GM21515 (cell line): ENCODE measurements around the gene IDH3A.

ENCODE experiments used
- ATAC-seq: cut with Tn5 transposase; IDR thresholded peaks from one replicate; pipeline ENCODE4 v1.9.1; 2021; ENCODE audit not compliant: unreplicated experiment

The IDH3A gene

DNA sequence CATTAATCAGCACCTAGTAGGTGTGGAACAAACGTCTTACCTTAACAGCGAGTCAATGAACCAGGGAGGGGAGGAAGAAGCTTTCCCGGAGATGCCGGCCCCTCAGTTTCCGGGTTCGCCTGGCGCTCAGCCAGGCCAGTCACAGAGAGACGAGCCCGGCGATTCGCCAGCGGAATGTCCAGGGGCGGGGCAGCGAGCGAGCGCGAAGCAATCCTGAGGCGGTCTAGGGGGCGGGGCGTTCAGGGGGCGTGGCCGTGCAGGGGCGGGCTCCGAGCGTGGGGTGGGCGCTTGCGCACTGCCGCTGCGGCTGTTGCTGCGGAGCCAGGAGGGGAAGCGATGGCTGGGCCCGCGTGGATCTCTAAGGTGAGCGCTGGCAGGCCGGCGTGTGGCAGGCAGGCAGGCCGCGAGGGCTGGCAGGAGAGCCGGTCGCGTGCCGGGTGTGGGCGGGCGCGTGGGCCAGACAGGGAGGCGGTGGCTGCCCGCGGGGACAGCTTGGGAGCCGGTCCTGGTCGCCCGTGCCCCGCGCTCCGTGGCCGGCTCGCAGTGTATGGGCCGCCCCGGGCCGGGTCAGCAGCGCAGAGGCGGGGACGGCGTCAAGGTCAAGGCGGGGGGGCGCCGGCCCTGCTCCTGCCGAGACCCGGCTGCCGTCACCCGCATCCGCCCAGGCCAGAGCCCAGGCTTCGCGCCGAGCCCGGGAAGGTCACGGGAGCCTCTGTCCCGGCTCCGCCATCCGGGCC lies at the start of gene IDH3A:
Gene IDH3A (plus strand): TSS at position 295 of the 737 bp plus-strand sequence. CDS start 42 bp downstream, at position 337.
- peak; percentile 77 for ATAC-seq

DNA sequence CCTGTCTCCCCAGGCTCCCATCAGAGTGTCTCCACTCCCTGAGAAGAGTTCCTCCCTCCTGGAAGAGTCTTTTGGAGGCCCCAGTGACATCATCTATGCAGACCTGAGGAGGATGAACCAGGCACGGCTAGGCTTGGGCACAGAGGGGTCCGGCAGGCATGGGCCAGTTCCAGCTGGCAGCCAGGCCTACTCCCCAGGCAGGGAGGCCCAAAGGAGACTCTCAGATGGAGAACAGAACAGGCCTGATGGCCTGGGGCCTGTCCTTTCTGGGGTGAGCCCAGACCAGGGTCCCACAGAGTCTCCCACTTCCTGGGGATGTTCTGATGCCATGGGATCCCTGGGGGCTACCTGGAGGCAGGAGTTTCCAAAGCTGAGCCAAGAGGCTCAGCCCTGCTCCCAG lies 48.3 kb upstream of the IDH3A start:
- no peak for ATAC-seq

DNA sequence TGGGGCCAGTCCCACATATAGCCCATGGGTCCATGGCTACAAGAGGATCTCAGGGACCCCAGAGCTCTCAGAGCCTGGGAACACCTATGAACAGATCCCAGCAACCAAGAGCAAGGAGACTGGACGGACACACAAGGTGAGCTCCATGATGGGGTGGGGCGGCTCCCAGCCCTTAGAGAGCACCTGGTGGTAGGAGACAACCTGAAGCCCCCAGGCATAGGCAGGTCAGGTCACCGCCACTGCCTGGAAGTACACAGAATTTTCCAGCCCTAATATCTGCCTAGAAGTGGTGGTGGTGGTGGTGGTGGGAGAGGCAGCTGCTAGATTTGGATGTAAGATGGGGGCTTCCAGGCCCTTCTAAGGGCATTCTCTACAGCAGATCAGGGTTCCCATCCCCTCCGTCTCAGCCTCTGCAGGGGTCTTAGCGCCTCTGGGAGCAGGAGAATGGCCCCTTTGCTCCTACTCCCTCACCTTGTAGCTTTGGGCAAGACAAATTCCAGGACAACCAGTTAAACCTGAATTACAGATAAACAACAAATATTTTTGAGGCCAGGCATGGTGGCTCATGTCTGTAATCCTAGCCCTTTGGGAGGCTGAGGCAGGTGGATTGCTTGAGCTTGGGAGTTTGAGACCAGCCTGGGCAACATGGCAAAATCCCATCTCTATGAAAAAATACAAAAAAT lies 47.6 kb upstream of the IDH3A start:
- no peak for ATAC-seq

DNA sequence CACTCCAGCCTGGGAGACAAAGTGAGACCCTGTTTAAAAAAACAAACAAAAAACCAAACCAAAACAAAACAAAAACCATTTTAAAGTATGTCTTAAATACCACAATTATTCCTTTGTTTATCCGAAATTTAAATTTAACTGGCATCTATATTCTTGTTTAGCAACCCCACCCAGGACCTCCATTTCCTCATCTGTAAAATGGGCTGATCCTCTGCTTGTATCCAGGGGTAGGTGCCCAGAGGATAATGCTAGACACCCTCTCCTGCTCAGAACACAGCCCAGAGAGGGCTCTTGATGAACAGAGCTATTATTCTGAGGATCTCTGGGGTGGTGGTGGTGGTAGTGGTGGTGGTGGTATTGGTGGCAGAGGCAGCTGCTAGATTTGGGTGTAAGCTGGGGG lies 47.0 kb upstream of the IDH3A start:
- no peak for ATAC-seq

DNA sequence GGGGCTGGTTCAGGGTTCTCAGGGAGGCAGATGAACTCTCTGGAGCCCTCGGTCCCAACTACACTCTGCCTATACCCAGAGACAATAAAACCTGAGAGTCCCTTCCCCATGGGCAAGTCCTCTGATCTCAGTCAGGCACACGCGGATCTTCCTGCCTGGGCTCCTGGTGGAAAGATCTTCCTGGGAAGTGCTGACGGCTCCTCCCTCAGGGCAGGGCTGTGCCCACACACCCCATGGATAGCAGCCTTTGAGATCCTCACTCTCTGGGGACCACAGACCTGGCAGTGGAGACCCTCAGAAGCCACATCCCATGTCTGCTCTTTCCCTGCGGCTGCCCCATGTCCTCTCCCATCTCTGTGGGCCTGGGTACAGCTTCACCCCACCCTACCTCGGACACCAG lies 46.4 kb upstream of the IDH3A start:
- no peak for ATAC-seq

DNA sequence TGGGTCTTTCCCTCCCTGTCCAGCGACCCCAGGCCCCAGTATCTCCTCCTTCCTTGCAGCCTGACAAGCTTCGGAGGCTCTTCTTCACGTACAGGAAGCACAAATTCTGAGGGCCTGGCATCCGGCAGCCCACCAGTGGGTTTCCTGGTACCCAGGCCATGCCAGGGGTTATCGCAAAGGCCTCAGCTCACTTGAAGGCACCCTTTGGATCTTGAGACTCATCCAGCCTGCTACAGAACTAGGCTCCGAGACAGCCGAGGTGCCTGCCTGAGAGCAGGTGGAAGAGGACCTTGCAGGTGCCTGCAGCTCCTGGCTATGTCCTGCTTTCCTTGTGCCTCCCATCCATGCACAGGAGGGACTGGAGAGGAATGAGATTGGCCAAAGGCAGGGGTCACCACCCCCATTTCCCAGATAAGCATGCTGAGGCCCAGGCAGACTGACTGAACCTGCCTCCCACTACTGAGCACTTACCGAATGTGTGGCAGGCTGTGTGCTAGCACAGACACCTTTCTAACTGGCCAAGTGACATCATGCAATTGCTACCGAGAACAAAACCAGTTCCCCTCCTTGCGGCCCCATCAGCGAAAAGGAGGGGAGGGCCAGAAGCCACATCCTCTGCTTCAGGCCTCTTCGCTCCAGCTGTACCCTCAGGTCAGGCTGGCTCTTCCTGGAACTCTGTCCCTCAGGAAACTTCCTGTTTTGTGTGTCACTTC lies 45.6 kb upstream of the IDH3A start:
- ATAC-seq = peak; percentile 75

DNA sequence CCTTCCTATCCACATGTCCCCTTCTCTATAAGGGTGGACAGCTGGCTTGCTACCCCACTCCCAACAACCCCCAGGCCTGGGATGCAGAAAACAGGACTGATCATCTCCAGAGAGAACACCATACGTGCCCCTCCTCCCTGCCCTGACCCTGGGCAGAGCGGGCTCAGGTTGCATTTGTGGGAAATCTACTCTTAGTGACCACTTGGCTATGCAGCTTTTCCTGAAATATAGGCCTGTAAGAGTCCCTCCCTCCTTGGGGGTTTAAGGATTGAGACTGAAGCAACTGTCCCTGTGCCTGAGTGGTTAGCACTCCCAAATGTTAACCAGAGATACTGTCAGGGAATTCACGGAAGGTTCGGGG lies 45.1 kb upstream of the IDH3A start:
- ATAC-seq = peak; percentile 14

DNA sequence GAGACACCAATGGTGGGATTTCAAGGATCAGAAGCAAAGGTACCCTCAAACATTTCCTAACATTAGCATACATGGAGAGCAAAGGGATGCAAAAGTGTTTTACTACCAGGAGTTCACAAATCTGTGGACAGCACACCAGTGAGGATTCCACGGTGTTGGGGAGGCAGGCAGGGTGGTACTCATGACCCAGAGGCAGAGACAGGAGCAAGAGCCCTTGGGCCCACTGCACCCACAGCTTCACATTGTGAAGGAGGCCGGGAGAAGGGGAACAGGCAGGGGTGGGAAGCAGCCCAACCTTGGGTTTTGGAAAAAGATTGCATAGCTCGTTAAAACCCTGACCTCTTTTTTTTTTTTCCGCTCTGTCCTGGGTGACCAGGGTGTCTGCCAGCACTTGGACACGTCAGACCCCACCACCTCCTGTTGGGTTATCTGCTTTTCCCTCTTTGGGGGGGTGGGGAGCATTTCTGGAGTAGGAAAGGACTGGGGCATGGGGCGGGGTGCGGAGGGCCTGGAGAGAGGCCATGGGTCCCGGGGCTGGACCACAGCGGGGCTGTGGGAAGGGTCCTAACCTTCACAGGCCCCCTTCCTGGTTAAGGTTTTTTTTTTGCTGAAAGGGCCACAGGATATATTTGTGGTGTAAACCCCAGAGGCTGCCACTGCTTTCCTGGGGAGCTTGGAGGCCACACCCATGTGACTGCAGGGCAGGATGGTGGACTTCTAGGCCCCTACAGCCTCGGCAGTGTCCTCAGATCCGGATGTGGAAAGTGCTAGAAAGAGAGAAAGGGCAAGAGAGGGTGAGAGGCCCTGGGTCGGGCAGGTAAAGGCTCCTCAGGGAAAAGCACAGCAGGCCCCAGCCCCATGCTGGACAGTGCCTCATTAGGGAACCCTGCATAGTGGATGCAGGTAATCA lies 44.3 kb upstream of the IDH3A start:
- no peak for ATAC-seq

DNA sequence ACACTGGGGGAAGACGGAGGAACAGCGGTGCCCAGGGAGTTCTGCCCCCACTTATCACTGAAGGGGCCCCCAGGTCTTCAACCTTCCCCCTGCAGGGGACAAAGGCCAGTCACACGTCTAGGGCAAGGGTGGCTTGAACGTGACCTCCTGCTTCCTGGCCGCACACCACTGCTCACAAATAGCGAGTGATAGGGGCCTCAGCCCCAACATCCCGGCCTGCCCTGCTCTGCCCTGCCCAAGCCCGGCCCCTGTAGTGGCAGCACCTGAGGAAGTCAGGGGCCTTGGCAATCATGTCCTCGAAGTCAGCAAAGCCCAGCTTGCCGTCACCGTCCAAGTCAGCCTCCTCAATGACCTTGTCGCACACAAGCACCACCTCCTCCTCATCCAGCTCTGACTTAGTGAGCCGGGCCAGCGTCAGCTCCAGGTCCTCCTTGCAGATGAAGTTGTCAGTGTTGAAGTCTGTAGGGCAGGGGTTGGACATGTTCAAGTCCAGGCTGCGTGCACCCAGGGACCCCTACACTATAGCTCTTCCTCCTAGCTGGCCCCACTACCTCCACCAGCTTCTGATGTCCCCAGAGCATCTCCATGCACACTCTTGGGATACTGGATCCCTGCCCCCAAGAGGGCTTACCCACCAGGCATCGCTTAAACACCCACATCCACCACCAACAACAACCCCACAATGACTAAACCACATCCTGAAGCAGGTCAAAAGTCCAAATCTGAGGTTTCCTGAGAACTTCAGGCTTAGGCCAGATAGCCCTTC lies 43.5 kb upstream of the IDH3A start:
- ATAC-seq = no peak

DNA sequence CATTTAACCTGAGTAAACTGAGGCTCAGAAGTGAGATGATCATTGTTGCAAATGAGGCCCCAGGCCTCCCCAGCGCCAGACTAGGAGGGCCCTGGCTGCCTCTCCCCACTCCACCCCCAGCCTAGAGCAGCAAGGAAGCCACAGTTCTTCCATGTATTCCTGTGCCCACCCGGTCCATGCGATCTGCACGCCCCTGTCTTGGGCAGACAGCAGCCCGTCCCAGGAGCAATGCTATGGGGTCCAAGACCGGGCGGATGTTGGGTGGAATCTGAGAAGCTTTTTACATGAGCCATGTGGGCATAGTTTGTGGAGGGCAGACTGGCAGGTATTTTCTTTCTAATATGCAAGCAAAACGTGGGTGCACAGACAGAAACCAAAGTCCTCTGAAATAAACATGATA lies 41.7 kb upstream of the IDH3A start:
- ATAC-seq = no peak

DNA sequence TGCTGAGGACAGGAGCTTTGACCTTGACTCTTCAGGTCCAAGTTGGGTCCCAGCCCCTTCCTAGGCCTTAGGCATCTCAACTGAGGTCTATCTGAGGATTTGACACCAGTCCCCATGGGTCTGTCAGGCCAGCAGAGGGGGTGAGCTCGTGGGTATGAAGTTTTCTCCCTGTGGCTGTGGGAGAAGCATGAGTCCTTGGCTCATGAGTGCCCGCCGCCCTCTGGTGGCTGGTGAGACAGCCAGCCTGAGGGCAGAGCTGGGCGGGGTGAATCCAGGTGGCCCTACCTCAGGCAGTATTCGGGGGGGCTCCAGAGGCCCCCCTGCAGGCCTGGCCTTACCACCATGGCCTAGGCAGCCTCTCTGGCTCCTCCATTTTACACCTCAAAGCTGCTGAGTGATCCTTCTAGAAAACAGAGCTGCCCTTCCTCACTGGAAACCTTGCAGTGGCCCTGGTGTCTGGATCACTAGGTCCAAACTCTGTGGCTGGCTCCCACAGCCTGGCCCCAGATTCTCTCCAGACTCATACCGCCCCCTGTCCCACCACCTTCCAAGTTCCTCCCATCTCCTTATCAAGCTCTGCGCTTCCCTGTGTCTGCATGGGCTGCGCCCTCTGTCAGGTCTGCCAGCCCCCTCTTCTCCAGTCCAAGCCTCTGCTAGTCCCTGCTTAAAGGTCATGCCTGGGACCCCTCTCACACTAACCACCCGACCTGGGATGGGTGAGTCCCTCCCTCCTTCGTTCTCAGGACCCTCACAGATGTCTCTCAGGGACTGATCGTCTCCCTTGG lies 40.7 kb upstream of the IDH3A start:
- no peak for ATAC-seq

DNA sequence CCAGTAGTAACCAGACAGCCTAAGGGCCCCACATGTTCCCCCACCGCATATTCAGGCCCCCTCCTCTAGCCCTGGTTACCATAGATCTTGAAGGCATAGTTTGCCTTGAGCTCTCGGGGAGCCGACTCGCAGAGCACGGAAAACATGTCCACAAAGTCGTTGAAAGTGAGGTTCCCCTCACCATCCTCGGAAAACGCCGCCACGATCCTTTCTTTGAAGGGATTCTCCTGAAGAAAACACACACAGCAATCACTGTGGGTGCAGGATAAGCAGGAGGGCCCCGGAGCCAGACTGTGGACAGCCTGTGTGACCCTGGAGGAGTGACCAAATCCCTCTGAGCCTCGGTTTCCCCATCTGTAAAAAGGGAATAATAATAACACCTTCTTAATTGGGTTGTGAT lies 40.0 kb upstream of the IDH3A start:
- no peak for ATAC-seq

DNA sequence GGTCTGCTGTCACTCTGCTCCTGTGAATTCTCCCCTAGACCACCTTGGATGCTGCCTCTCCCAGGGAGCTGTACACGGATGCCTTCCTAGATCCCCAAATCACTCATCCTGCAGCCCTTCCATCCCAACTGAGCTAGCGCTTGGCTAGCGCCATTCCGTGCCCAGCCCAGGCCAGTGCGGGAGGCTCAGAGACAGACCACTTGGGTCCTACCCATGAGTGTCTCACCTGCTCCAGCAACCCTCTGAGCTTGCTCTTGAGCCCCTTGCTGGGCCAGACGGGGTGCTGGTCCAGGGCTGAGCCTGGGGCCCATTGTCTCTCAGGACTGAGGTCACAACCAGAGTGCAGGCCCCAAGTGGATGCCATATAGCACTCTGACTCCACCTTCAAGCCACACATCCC lies 39.1 kb upstream of the IDH3A start:
- ATAC-seq = no peak

DNA sequence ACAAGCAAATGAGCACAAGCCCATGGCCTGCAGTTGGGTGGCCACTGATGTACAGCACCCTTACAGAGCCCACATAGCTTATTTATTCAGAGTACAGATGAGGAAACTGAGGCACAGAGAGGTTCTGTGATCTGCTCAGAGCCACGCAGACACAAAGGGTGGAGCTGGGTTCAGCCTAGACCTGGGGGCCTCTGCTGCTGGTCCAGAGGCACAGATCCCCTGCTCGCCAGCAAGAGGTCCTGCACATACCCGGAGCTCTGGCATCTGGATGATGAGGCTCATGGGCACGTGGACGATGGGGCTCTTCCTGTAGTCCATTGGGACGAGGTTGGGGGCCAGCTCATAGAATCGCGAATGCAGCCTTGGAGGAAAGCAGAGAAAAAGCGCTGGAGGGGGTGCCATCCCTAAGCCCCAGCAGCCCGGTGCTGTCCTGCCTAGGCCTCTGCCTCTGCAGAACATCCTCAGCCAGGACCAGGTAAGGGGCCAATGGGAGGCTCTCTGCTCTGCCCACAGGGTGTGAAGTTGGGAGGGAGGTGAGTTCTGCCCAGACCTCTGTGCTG lies 38.2 kb upstream of the IDH3A start:
- ATAC-seq = no peak

DNA sequence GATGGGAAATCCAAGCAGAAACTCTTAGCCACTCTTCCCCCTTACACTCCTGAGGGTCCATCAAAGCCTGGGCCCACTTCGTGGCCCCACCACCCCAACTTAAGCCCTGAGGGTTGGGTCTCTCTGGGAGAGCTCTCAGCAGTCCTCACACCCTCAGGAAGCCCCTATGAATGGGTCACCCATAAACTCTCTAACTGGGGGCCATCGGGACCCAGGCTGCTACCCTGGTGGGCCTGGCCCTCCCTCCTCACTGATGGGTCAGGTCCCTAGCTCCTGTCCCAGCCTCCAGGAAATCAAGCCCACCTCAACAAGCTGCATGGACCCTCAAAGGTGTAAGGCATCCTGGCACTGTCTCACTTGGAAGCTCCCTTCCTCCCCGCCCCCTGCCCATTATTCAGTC lies 37.4 kb upstream of the IDH3A start:
- ATAC-seq = no peak

DNA sequence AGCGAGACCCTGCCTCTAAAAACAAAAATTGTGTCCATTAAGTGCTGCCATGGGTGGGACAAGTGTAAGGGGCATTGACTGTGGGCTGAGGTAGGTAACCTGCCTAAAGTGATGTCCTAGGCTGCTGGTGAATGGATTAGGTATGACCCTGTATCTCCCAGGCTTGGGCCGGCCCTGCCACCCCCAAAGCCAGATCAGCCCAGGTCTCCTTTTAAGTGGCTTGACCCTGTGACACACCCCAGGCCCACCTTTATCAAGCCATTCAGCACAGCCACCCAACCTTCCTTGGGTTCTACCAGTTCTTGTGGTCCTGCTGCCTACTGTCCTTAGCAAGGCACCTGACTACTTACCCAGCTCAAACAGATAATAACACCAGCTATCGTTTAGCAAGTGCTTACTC lies 36.6 kb upstream of the IDH3A start:
- no peak for ATAC-seq

DNA sequence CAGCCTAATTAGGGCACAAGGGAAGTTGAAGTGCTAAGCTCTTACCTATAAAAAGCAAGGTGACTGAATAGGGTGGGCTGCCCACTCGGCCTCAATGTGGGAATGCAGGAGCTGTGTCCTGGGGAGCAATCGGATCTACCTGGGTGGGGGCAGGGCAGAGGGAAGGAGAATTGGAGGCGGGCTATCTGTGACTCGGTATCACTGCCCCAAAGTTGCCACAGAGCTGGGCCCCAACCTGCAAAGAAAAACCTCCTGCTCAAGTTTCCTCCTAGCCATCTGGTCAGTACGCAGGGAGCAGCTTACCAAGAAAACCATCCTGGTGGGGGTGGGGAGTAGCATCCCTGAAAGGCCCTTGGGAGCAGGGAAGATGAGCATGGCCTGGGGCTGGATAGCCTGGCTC lies 28.6 kb upstream of the IDH3A start:
- no peak for ATAC-seq

DNA sequence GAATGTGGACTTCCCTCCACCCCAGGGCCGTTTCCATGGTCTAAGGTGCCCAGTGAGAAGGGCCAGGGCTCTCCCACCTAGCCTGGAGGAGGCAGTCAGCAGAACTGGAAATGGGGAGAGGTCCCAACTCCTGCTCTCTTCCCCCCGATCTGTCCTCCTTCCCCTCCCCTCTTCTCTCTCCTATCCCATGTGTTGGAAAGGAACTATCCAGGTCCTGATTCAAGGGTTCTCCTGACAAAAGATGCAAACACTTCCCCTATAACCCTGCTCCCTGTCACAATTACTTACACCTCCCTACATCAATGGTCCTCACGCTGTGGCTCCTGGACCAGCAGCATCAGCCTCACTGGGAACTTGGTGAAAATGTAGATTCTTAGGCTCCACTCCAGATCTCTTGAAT lies 23.9 kb upstream of the IDH3A start:
- ATAC-seq = no peak

DNA sequence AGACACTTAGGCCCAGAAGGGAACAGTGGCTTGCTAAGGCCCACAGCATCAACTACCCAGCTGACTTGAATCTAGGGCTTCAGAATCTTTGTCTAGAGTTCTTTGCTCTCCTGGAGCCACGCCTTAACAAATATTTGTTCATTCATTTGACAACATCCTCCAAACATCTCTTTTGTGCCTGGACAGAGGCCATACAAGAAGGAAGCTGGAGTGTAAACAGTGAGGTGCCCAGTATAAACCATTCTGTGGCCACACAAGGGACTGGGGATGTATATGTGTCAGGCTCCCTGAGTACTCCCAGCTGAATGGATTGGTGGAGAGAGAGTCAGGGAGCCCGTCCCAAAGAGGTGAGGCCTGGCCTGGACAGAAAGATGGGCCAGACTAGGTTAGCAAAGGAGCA lies 21.3 kb upstream of the IDH3A start:
- ATAC-seq = no peak
